GM19240 (cell line): ENCODE results near the gene RGL2.
"Not testable (repeated sequence)": the region's sequence is repeated elsewhere in the genome, so short reads cannot be mapped to it uniquely, and the experiment has no call there.

Experiments used
- DNase-seq: peaks from one replicate; pipeline ENCODE4 v3.0.0; 2011; ENCODE audit warnings: low spot score; ENCODE audit not compliant: insufficient read length

RGL2 gene, protein sequence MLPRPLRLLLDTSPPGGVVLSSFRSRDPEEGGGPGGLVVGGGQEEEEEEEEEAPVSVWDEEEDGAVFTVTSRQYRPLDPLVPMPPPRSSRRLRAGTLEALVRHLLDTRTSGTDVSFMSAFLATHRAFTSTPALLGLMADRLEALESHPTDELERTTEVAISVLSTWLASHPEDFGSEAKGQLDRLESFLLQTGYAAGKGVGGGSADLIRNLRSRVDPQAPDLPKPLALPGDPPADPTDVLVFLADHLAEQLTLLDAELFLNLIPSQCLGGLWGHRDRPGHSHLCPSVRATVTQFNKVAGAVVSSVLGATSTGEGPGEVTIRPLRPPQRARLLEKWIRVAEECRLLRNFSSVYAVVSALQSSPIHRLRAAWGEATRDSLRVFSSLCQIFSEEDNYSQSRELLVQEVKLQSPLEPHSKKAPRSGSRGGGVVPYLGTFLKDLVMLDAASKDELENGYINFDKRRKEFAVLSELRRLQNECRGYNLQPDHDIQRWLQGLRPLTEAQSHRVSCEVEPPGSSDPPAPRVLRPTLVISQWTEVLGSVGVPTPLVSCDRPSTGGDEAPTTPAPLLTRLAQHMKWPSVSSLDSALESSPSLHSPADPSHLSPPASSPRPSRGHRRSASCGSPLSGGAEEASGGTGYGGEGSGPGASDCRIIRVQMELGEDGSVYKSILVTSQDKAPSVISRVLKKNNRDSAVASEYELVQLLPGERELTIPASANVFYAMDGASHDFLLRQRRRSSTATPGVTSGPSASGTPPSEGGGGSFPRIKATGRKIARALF

DNA sequence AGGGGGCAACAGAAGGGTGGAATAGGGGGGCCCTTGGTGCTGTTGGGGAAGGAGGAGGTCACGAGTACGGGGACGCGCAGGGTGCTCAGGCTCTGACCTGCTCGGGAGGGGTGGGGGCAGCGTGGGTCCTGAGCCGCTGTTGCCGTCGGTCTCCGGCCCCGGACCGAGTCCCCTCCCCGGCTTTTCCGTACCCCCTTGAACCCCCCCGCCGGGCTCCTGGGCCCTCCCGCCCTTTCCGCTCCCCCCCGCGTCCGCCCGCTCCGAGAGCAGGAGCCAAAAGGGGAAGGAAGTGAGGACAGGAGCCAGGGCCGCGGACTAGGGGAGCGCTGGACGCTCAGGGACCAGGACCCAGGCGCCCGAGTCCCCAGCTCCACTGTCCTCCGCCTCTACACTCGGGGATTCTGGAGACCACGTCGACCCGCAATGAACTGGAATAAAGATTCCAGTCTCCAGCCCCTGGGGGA lies at the start of gene RGL2:
TSS of gene RGL2 (minus strand) at position 170 of the 464 bp plus-strand sequence. CDS start 332 bp downstream, outside the sequence.
- DNase-seq = no peak

DNA sequence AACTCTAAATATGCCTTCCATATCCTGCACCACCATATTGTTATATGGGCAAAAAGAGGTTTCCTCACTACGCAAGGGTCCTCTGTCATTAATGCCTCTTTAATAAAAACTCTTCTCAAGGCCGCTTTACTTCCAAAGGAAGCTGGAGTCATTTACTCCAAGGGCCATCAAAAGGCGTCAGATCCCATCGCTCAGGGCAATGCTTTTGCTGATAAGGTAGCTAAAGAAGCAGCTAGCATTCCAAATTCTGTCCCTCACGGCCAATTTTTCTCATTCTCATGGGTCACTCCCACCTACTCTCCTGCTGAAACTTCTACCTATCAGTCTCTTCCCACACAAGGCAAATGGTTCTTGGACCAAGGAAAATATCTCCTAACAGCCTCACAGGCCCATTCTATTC lies 49.1 kb upstream of the RGL2 start:
- DNase-seq = no peak

DNA sequence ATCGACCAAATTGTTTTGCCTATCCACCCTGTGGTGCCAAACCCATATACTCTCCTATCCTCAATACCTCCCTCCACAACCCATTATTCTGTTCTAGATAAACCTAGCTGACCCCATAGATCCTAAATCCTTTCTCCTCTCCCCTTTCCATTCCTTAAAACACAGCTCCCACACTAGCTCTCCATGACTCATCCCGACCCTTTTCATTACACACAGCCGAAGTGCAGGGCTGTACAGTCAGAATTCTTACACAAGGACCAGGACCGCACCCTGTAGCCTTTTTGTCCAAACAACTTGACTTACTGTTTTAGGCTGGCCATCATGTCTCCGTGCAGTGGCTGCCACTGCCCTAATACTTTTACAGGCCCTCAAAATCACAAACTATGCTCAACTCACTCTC lies 48.2 kb upstream of the RGL2 start:
- DNase-seq = not testable (repeated sequence)

DNA sequence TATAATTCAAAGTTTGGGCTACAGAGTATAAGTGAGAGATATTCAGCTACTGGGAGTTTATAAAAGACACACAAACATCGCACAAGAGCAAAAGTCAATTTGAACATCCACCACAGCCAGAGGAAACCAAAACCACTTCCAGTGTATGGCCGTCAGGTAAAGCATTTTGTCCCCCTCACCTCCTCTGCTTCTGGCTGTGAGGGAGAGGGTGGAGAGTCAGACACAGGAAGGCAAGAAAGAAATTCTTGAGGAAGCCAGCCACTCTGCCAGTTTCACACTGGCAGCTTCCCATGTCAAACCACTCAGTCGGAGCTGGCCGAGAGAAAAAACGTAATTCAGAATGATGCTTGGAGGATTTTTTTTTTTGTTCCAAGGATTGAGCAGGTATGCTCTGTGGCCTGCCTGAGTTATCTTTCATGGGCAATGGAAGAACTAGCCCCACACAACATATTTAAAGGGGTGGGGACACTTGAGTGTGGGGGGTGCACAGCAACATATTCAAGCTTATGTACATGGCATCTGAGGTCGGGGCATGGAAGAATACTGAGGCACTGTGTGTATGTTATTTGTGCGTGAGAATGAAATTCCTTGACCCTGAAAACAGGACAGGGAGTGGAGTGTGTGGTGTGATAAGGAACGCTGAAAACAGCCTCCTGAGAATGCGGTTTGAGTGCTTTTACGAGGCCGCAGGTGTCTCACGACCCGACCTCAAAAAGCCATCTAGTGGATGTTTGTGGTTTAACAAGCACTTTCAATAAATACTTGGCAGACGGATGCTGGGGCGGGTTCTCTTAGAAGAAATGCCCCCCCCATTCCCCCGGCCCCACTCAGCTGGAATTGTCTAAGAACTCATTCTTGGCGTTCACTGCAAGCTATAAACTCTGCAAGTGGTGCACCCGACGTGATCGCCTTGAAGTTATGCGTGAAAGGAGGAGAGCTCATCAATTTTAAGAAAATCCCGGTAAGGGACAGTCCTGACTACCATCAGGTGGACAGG lies 46.3 kb upstream of the RGL2 start:
- DNase-seq = peak; percentile 61

DNA sequence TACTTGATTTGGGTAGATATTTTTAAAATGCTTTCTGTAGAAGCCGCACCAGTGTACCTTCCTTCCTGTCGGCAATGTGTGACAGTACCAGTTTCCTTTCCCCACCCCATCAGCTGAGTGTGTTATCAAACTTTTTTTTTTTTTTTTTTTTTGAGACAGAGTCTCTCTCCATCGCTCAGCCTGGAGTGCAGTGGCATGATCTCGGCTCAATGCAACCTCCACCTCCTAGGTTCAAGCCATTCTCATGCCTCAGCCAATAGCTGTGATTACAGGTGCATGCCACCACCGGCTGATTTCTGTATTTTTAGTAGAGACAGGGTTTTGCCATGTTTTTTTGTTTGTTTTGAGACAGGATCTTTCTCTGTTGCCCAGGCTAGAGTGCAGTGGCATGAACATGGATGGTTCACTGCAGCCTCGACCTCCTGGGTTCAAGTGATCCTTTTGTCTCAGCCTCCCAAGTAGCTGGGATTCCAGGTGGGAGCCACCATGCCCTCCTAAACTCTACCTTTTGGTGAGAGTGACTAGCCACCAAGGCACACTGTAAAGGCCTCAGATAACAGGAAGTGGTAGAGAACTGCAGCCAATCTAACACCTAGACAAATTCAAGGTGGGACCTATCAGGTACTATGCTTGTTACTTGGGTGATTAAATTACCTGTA lies 45.3 kb upstream of the RGL2 start:
- peak; percentile 42 for DNase-seq

DNA sequence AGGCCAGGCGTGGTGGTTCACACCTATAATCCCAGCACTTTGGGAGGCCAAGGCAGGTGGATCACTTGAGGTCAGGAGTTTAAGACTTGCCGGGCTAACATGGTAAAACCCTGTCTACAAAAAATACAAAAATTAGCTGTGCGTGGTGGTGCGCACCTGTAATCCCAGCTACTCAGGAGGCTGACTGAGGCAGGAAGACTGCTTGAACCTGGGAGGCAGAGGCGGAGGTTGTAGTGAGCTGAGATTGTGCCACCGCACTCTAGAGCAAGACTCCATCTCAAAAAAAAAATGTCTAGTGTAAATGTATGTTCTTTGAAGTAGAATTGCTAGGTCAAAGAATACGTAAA lies 44.8 kb upstream of the RGL2 start:
- DNase-seq = not testable (repeated sequence)

DNA sequence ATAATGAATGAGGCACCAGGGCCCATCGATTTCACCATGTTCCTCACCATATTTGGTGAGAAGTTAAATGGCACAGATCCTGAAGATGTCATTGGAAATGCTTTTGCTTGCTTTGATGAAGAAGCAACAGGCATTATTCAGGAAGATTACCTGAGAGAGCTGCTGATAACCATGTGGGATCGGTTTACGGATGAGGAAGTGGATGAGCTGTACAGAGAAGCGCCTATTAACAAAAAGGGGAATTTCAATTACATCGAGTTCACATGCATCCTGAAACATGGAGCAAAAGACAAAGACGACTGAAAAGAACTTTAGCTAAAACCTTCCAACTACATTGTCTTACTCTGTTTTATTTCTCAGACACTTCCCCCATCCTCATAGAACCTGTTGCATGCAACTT lies 40.5 kb upstream of the RGL2 start:
- DNase-seq = no peak

DNA sequence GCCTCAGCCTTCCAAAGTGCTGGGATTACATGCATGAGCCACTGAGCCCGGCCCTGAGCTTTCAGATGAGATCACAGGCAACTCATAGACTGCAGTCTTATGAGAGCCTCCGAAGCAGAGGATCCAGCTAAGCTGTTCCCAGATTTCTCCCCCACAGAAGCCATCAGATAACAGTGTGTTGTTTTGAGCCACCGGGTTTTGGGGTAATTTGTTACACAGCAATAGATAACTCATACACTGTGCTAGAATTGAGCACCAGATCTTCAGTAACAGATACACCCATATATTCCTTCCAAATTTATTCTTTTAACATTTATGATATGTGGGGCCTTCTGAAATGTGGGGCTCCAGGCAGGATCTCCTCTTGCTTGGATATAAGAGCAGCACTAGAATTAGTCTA lies 37.8 kb upstream of the RGL2 start:
- no peak for DNase-seq

DNA sequence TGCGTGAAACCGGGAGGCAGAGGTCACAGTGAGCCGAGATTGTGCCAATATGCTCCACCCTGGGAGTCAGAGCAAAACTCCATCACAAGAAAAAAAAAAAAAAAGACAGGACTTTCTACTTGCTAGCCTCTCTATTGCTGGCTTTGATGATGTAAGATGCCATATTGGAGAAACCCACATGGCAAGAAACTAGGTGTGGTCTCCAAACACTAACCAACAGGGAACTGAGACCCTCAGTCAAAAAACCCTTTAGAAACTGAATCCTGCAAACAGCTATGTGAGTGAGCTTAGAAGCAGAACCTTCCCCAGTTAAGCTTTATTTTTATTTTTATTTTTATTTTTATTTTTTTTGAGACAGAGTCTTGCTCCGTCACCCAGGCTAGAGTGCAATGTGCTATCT lies 37.2 kb upstream of the RGL2 start:
- DNase-seq = no peak

DNA sequence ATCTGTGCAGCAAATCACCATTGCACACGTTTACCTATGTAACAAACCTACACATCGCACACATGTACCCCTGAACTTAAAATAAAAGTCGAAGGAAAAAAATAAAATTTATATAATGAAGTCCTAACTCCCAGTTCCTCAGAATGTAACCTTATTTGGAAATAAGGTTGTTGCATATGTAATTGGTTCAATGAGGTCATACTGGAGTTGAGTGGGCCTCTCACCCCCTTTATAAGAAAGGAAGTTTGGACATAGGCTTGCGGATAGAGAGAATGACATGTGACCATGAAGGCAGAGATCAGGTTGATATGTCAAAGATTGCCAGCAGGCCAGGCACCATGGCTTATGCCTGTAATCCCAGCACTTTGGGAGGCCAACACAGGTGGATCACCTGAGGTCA lies 34.9 kb upstream of the RGL2 start:
- no peak for DNase-seq

DNA sequence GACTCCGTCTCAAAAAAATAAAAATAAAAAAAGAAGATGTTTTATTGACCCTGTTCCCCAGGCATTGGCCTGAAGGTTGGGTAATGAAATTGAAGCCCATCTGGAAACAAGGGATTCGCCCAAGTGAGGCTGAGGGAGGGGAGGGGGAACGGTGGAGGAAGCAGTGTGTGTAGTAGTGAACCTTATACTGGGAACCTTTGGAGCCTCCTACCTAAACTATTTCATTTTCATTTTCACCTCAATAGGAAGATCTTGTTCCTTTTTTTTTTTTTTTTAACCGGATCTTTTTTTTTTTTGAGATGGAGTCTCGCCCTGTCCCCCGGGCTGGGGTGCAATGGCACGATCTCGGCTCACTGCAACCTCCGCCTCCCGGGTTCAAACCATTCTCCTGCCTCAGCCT lies 32.0 kb upstream of the RGL2 start:
- DNase-seq = no peak

DNA sequence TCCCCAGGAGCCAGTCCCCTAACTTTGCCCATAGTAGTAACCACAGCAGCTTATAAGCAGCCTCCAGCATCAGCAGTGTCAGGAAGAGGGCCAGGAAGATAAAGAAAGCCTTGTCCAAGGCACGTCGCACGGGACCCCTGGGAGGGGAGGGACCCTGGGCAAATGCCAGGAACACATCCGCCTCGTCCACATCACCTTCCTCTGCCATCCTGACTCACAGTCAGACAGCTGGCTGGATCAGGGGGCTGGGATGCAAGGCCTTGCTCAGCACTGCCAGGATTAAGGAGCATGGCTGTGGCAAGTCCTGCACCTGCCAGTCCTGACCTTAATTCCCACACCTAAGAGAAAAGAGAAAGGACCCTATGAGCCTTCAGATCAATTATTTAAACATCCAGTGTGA lies 30.3 kb upstream of the RGL2 start:
- no peak for DNase-seq

DNA sequence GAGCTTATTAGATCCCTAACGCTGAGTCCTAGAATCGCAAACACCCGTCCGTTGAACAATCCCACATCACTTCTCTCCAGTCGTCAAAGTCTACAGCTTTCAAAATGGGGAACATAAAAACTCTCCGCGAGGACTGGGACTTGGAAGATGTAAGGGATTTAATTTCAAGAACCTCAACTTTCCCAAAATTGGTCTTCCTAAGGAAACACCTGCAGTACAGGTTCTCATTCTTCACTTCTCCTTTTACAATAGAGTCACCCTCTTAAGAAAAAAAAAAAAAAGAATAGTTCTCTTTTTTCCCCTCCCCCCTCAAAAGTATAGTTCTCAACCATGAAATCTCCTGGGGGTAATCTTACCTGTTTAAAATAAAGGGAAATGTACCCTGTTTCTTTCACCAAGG lies 25.4 kb upstream of the RGL2 start:
- no peak for DNase-seq

DNA sequence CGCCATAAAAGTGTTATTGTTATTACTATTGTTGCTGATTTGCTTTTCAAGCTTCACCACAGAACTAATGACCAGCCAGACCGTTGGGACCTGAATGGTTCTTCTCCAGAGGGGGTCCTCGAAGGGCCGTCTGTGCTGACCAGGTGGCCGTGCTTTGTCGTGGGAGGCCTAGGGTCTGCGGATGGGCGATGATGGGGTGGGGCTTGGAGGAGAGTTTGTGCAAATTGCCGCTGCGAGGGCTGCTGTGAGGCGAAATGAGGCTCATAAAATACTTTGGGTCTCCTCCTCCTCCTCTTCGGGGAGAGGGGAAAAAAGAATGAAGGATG lies 24.8 kb upstream of the RGL2 start:
- no peak for DNase-seq

DNA sequence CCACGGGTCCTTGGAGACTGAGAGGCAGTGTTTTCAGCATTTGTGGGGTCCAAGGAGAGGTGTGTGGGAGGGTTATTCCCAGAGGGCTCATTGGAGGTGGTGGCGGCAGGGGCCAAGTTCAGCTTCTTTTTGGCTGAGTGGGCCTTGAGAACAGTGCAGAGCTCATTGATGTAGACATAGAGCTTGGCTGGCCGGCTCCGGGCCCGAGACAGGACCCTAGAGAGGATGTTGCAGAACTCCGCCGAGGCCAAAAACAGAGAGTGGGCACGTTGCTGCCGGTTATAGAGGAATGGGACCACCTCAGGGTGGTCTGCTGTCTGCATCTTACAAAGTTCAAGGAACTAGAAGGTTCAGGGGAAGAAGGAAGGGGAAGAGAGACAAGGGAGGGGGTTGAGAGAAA lies 22.5 kb upstream of the RGL2 start:
- DNase-seq = no peak

DNA sequence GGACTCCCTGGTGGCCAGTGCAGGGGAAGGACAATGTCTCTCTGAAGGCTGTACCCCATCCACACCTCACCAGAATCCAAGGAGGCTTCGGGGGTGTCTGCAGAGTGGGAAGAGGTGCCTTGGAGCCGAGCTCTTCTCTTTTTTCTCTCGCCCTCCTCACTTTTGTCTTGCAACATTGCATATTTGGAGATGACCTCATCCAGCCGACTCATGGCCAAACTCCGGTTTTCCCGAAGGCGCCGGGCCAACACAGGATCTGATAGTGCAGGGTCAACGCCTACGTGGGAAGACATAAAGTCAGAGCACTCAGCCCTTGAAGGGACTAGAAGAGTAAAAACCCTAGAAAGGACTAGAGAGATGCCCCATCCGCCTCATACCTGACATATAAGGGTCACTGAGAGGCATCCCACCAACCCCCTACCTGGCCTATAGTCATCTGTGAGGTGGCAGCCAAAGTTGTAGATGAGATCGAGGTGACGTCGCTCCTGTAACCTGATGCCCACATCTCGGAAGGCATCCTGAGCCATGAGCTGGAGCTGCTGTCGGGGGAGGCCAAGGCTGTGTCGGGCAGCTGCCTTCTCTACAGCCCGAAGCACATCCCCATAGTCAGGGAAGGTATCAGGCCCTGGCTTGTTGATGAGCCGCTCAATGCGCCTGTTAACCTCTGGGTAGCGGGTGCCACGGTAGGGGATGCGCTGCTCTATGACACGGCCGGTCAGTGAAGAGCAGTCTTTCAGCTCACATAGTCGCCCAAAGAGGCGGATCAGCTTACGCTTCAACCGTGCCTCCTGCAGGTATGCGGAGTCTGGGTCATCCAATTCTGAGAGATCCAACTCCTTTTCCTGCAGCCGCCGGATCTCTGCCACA lies 21.8 kb upstream of the RGL2 start:
- DNase-seq = no peak

DNA sequence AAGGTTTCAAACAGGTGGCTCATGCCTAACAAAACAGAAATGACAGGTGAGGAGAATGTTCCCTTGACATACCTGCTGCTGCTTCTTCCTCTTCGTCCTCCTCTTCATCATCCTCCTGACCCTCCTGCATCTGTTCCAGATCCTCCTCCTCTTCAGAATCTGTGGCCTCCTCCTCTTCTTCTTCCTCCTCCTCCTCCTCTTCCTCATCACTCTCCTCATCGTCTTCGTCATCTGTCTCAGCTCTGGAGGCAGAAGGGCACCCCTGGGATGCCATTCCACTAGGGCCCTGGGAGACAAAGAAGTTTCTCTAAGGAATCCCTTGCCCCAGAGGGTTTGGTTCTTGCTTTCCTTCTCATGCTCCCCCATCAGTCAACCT lies 21.2 kb upstream of the RGL2 start:
- no peak for DNase-seq

DNA sequence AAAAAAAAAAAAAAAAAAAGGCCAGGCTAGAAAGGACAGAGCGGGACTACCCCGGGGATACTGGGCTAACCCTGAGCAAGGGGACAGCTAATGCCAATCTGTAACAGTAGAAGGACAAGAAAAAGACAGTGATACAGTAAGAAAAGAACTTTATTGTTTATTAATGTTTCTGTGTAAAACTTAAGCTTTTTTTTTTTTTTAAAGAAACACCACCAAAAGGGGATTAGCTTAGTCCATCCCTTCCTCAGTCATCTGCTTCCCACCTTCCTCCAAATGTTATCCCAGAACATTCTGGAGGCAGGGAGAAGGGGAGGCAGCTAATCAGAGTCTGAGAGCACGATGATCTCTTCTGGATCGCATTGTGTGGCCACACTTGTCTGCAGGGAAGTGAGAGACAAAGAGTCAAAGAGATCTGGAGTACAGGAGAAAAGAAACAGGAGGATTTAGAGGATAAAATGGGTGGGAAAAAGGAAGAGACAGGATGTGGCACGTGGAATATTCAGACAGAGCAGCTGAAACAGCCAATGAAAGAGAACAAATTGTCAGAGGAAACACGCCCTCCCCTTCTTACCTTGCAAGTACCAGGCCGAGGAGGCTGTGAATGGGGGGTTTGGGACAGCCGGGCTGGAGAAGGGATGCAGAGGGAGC lies 19.8 kb upstream of the RGL2 start:
- no peak for DNase-seq

DNA sequence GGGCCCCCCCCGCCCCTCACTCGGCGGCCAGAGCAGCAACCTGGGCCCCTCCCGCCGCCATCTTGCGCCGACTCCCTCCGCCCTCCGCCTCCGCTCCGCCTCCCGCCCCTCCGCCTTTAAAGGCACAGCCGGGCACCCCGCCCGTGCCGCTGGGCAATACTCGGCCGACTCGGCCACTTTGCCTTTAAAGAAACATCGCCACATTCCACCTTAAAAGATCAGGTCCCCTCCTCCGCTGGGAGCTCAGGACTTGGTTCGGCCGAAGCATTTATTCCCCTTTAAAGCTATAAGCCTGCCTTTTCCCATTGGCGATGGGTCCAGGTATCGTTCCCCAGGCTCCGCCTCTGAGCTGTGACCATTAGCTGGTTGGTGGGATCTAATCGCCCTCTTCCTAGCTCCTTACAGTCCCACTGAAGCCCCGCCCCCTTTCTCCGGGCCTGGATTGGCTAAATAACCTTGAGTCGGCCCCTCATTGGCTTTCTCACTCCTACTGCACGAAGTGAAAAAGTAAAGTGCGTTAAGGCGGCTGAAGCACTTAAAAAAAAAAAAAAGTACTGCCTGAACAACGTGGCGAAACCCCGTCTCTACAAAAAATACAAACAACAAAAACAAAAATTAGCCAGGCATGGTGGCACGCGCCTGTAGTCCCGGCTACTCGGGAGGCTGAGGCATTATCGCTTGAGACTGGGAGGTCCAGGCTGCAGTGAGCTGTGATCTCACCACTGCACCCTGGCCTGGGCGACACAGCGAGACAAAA lies 19.1 kb upstream of the RGL2 start, which contains the start of gene ZBTB22:
TSS of gene ZBTB22 (minus strand) at position 76 of the 757 bp plus-strand sequence. CDS start 828 bp downstream, outside the sequence.
- no peak for DNase-seq
